C1 segment of cervical spinal cord (tissue), 14 donors: ENCODE results near the gene ACYP2.
"Not testable (repeated sequence)": the region's sequence is repeated elsewhere in the genome, so short reads cannot be mapped to it uniquely, and the experiment has no call there.

Source experiments
- DNase-seq, 14 donors: peaks; one replicate each; lab custom pipeline; 2025; lab: John Stamatoyannopoulos, UW

ACYP2 gene

GRCh38 chr2:54115284-54116137, at the start of gene ACYP2:
TSS of gene ACYP2 (plus strand) at chr2:54115615.
- DNase-seq, result peak; percentile 40 to 98 (median 94)

DNA sequence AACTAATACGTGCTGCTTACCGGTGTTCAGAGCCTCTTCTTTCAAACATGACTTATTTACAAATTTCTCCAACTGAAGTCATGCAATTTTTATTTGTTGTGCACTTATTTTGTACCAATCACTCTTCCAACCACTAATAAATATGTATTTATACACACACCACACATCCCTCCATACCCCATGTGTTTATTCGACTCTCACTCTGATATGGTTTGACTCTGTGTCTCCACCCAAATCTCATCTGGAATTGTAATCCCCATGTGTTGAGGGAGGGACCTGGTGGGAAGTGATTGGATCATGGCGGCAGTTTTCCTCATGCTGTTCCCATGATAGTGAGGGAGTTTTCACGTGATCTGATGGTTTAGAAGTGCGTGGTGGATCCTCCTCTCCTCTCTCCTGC, 49.5 kb upstream of the ACYP2 start:
- no peak for DNase-seq

DNA sequence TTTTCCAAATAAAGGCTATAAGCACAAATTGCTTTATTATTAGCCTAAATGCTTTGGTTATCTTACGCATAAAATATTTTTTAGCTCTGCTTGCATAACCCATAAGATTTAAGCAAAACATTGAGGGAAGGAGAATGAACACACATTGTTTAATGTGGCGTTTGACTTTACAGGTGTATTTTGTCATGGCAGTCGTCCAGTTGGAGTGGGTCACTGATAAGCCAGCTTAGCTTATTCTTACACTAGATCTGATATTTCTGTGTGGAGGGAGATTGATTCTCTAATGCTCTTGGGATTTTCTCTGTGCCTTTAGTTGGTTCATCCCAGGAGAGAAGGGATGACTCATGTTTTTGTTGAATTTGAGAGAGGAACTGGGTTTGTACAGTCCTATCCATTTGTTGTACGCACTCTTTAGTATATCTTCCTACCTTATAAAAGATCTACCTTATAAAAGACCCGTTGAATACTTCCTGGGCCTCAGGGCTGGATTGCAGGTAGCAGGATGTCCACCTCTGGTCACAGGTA, 47.5 kb upstream of the ACYP2 start:
- DNase-seq, result no peak

DNA sequence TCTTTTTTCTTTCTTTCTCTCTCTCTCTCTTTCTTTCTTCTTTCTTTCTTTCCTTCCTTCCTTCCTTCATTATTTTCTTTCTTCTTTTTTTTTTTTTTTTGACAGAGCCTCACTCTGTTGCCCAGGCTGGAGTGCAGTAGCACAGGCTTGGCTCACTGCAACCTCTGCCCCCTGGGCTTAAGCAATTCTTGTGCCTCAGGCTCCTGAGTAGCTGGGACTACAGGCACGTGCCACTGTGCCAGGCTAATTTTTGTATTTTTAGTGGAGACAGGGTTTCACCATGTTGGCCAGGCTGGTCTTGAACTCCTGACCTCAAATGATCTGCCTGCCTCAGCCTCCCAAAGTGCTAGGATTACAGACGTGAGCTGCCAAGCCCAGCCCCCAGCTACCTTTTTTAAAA, 42.9 kb upstream of the ACYP2 start:
- not testable (repeated sequence) for DNase-seq

DNA sequence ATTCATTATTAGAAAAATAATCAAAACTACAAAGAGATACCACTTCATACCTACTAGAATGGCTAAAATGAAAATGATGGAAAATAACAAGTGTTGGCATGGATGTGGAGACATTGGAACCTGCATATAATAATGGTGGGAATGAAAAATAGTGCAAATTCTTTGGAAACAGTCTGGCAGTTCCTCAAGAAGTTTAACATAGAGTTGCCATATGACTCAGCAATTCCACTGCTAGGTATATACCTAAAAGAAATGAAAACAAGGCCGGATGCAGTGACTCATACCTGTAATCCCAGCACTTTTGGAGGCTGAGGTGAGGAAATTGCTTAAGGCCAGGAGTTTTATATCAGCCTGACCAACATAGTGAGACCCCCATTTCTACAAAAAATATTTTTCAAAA, 41.6 kb upstream of the ACYP2 start:
- no peak for DNase-seq

- DNase-seq, result no peak
Observed at GRCh38 chr2:54074606-54075341, 40.6 kb upstream of the ACYP2 start.

- DNase-seq, result no peak
Observed at GRCh38 chr2:54076586-54076985, 38.8 kb upstream of the ACYP2 start.

- no peak for DNase-seq
Observed at GRCh38 chr2:54077088-54077900, 38.1 kb upstream of the ACYP2 start.

DNA sequence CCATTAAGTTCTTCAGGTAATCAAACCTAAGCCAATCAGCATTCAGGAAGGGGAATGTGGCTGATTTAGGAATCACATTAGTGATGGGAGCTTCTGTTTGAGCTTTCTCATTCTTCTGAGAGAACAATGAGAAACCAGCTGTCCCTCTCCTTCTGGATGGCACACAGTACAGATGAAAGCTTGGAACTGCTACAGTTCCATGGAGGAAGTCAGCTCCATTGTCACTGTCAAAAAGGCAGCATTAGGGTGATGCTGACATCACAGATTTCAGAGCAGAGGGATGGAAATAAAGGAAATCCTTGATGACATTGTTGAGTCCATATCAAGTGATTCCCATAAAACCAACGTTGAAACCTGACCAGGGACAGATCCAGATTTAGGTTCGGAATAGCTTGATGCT, 36.1 kb upstream of the ACYP2 start:
- peak in 1 of 14 donors; percentile 11 for DNase-seq

- no peak for DNase-seq
Observed at GRCh38 chr2:54081574-54081973, 33.8 kb upstream of the ACYP2 start.

DNA sequence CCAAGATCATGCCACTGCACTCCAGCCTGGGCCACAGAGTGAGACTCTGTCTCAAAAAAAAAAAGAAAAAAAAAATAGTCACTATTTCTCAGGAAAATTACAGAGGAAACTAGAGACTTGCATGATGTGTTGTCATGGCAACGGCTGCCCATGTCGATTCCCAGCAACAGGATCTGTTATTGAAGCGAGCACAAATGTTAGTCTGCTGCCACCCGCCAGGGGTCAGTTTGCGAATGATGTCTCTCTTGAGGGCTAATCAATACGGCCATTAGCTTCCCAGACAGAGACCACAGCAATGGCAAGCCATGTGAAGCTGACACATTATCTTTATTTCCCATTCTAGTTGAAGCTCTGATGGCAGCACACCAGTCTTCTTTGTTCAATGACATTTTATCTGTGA, 32.4 kb upstream of the ACYP2 start:
- DNase-seq, result peak in 2 of 14 donors; percentile 17 to 27

DNA sequence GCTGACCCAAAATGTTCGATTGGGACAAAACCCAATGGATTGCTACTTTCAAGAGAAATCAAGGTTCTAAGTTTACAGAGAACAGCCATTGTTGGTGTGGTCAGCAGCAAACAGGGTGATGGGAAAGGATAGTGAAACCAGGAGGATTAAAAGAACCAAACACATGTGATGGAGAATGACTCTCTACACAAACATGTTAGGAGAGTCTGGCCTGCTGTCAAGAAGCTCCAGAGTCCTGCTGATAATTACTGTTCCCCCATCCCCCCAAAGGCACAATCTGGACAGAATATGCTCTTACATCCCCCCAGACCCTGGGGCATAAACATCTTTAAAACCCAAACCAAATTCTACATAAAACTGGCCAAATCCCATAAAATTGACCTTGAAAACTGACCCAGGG, 32.0 kb upstream of the ACYP2 start:
- DNase-seq, result no peak

- peak in 2 of 14 donors; percentile 19 to 24 for DNase-seq
Observed at GRCh38 chr2:54084600-54084999, 30.8 kb upstream of the ACYP2 start.

- no peak for DNase-seq
Observed at GRCh38 chr2:54085069-54085468, 30.3 kb upstream of the ACYP2 start.

- DNase-seq, result no peak
Observed at GRCh38 chr2:54086157-54086556, 29.3 kb upstream of the ACYP2 start.

DNA sequence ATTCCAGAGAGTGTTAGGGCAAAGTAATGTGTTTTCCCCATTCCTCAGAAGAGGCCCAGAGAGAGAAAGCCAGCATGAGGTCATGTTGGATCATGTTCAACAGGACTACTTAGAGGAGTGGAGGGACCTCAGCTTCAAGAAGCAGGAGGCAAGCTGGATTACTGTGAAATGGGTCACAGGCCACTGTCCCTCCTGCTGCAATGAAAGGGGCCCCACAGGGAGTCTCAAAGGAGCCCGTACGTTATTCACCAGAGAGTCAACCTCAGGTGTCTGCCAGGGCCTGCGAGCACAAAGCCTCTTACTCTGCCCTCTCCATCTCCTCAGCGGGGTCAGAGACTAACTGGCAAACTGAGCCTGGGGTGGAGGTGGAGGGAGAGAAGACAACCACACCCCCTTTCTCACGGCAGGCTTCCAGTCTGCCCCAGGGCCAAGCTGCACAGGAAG, 27.2 kb upstream of the ACYP2 start:
- peak in 1 of 14 donors; percentile 16 for DNase-seq

DNA sequence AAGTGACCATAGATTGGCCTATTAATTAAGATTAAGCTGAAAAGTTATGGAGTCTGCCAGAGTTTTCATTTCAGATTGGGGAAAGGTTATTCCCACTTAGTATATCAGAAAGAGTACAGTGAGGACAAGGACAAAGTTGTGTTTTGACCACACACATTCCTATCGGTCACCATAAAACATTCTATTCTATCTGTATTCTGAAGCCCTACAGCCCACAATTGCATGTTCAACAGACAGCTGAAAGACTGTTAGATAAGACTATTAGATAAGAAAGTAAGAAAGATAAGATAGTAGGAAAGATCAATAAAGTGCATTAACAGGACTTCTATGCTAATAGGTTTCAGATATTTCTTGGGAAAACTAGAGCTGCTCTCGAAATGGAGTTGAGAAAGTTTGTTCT, 26.7 kb upstream of the ACYP2 start:
- no peak for DNase-seq

DNA sequence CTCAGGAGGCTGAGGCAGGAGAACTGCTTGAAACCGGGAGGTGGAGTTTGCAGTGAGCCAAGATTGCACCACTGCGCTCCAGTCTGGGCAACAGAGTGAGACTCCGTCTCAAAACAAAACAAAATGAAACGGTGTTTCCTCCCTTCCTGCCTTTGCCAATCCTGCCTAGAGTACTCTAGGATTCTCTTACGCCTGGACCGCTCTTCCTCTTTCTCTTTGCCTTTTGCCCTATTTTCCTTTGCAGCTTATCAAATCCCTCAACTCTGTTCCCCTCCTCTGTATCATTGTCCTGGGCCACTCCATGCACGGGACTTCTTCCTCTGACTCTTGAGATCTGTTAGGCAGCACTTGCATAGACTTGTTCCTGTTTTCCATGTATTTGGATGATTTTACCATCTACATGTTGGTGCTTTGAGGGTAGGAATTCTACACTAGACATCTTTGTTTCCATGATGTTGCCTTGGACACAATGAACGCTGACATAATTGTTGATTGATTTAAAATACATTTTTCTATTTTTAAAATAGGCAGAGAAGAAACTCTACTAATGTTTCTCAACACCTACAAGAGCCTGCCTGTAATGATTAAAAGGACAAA, 24.8 kb upstream of the ACYP2 start:
- no peak for DNase-seq

DNA sequence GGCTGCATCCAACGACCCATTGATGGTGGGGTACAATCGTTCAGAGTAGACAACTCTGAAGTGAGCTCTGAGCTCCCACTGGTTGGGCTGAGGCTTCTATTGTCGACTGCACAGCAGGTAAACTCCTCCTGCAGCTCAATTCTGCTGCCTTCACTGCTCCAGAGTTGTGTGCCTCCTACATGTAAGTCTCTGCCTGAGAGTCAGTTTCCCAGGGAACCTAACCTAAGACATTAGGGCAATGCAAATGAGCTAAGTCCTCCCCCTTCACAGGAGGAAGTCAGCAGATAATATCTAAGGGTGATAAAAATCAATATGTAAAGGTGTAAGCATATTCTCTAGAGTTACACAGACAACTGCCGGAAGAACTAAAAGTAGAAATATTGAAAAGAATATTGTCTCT, 22.5 kb upstream of the ACYP2 start:
- DNase-seq, result no peak

DNA sequence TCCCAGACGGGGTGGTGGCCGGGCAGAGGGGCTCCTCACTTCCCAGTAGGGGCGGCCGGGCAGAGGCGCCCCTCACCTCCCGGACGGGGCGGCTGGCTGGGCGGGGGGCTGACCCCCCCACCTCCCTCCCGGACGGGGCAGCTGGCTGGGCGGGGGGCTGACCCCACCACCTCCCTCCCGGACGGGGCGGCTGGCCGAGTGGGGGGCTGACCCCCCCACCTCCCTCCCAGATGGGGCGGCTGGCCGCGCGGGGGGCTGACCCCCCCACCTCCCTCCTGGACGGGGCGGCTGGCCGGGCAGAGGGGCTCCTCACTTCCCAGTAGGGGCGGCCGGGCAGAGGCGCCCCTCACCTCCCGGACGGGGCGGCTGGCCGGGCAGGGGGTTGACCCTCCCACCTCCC, 20.0 kb upstream of the ACYP2 start:
- DNase-seq, result not testable (repeated sequence)

DNA sequence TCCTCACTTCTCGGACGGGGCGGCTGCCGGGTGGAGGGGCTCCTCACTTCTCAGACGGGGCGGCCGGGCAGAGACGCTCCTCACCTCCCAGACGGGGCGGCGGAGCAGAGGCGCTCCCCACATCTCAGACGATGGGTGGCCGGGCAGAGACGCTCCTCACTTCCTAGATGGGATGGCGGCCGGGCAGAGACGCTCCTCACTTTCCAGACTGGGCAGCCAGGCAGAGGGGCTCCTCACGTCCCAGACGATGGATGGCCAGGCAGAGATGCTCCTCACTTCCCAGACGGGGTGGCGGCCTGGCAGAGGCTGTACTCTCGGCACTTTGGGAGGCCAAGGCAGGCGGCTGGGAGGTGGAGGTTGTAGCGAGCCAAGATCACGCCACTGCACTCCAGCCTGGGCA, 19.3 kb upstream of the ACYP2 start:
- DNase-seq, result not testable (repeated sequence)
